Epidermal melanocyte (primary cell): ENCODE data around the gene ATF6.
"Not testable (repeated sequence)": the region's sequence is repeated elsewhere in the genome, so short reads cannot be mapped to it uniquely, and the experiment has no call there.

Source experiments
- DNase-seq: peaks from one replicate; pipeline ENCODE4 v3.0.0; 2011; ENCODE audit warnings: low spot score; ENCODE audit not compliant: insufficient read length

ATF6 gene

DNA sequence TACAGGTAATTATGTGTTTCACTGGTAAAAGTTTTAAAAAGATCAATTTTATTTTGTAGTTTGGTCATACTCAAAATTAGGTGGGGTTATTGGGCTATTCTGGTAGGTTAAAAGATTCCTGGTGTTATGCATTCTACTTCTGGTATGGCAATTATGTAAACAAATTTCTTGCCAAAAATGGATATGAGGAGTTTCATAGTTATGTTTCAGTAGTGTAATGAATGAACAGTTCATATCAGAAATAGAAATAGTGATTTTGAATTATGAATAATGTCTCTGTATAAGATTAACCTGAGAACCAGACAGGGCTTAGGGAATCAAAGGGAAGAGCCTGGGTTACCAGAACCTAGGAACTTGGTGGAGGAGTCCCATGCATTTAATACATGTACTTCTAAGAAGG is 15.9 kb downstream of the ATF6 start:
- DNase-seq = no peak

DNA sequence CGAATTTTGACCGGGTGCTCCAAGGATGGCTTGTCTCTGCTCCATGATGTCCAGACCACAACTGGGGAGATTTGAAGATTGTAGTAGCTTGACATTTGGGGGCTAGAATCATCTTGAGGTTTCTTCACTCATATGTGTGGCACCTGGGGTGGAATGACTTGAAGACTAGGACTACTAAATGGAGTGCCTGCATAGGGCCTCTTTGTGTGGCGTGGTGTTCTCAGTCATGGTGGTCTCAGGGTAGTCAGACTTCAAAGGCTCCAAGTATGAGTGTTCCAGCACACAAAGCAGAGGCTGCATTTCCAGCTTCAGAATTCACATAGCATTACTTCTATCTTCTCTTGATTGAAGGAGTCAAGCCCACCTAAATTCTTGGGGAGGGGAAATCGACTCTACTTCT is 16.8 kb downstream of the ATF6 start:
- DNase-seq = no peak

DNA sequence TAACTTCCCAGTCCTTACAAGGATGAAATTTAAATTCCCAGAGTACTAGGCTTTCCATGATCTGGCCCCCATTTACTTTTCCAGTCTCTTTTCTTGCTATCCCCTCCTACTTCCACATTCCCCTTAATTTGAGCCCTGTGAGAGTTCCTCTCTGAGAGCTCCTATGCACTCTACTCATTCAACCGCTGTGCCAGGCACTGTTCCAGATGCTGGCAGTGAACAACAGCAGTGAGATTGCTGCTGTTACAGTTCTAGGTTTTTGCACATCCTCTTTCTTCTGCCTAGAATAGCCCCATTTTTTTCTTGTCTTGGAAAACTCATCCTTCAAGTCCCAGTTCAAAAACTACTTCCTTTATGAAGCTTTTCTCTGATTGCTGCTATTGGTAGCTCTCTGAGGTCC is 18.8 kb downstream of the ATF6 start:
- DNase-seq = no peak

DNA sequence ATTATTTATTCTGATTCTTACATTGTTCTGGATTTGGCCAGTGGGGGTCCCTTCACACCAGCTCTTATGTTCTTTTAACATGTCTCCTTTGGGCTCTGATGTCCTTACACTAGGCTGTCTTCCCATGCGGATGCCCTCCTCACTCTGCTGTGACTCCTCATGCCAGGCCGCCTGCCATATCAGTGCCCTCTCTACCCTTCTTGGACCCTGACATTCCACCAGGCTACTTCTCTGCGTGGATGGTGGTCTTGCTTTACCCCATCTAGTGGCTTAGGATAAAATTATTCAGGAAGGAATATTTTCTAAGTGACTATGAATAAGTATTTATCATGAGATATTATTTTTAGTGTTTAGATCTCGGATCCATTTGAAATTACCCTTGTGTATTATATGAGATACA is 21.2 kb downstream of the ATF6 start:
- no peak for DNase-seq

DNA sequence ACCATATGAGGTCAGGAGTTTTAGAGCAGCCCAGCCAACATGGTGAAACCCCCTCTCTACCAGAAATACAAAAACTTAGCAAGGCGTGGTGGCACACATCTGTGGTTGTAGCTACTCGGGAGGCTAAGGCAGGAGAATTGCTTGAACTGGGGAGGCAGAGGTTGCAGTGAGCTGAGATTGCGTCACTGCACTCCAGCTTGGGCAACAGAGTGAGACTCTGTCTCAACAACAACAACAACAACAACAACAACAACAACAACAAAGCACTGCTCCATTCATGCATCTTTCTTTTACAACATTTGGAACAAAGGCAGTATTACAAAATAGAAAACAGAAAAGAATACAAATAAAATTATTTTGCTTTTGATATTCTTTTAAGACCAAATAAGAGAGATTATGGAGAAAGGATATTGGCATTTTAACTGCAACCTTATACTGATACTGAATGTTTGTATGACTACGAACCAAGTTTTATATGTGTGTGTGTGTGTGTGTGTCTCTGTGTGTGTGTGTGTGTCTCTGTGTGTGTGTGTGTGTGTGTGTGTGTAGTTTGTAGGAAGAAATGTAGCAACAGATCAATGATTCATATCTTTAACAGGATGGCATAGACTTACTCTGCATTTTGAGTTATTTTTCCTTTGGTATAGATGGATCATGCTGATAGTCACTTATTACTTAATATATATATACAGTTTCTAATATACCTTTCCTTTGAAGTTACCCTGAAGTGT is 24.6 kb downstream of the ATF6 start:
- DNase-seq = no peak

DNA sequence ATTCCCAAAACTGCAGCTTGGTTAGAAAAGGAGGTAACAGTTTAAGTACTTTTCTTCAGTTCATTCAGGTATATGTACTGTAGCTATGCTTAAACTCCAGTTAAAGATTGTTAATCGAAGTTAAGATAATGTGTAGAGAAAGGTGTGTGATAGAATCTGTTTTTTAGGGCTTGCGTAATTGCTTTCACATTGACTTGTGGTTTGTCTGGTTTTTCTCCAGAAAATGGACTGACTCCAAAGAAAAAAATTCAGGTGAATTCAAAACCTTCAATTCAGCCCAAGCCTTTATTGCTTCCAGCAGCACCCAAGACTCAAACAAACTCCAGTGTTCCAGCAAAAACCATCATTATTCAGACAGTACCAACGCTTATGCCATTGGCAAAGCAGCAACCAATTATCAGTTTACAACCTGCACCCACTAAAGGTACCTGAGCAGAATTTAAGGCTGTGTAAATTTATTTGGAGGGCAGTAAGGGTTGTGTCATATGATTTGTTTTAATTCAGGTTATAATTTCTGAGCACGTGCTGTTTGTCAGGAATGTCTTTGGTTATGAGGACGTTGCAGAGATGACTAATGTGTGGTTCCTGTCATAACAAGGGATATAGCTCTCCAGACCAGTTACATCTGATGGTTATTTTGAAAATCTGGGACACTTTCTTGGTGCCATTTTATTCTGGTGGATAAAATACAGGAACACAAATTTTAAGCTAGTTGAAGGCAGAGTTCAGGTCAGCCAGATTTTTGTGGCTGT is 26.0 kb downstream of the ATF6 start:
- no peak for DNase-seq

DNA sequence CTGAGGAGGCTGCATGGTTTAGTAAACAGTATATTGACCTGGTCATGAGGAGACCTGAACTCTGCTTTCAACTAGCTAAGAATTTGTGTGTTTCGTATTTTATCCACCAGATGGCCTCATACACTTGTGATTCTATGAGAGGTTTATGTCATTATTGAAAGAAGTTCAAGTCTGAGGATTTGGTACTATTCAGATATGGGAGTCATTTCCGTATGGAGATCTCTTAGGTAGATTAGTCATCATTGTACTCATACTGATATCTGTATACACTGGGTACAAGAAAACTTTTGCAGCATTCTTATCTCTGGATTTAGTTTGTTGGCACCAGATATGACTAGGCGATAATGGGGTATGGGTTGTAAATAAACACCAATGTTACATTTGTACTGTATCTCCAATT is 26.6 kb downstream of the ATF6 start:
- peak; percentile 42 for DNase-seq

DNA sequence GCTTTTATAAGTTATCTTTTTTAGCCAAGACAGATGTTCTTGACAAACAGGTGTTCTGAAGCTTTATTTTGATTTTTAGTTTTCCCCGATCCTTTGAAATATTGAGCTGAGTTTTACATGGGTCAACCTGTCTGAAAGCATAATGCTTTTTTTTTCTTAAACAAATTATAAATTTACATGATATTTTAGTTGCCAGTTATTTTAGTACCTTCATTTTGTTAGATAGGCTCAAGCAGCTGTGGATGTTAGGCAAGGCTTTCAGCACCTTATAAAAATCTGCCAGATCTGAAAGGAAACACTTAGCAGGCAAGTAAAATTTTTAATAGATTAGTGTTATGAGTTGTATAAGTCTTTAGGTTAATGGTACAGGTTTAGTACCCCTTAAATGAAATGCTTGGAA is 33.7 kb downstream of the ATF6 start:
- no peak for DNase-seq

DNA sequence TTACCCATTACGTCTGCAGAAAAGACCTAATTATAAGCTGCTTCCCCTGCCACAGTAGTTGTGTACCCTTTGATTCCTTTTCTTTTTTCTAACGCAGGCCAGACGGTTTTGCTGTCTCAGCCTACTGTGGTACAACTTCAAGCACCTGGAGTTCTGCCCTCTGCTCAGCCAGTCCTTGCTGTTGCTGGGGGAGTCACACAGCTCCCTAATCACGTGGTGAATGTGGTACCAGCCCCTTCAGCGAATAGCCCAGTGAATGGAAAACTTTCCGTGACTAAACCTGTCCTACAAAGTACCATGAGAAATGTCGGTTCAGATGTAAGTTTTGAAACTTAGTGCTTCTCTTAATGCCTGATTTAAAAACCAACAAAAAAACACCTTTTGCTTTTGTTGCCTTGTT is 35.8 kb downstream of the ATF6 start:
- no peak for DNase-seq

DNA sequence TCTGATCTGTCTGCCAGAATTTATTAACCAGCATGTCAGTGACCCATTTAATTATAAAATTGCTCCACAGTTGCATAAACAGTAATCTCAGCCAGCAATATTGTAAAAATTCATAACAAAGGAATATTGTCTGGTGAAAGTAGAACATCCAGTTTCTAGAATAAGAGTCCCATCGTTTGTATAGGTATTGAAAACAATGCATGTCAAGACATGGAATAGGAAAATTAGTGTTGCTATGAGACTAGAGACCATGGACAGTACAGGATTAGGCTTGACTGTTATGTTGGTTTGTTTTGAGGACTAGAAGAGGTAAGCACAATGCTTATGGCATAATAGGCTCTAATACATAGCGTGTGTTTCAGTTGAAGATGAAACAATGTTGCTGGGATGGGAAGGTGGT is 37.1 kb downstream of the ATF6 start:
- no peak for DNase-seq

DNA sequence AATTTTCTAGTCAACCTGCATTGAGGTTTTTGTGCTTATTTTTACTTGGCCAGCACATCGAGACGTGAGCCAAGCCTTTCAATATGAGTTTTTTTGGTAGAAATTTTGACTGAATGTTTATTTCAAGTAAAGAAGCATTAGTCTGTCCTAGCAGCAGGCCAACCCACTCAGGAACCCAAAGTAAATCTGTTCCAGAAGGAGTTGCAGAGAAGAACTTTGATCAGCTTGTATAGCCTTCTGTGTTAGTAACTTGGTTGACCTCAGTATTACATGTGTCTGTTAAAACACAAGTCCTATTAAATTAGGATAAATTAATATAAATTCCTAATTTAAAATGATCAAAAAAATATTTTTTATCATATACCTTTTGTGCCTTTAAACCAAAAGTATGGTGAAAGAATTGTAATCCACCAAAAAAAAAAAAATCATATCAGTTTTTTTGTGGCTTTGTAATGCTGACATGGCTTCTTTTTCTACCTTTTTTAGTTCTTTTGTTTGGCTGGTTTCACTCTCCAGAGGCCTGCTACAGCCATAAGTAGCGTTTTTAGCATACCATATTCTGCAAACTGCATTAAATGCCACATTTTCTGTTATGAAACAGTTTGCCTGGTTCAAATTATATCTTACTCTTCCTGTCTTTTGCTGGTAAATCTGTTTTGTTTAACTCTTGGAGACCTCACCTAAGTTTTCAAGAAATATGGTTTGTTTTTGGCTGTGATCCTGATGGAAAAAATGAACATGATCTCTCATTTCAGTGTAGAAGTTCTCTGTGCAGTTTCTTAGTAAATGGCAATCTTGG is 39.5 kb downstream of the ATF6 start:
- DNase-seq = no peak

DNA sequence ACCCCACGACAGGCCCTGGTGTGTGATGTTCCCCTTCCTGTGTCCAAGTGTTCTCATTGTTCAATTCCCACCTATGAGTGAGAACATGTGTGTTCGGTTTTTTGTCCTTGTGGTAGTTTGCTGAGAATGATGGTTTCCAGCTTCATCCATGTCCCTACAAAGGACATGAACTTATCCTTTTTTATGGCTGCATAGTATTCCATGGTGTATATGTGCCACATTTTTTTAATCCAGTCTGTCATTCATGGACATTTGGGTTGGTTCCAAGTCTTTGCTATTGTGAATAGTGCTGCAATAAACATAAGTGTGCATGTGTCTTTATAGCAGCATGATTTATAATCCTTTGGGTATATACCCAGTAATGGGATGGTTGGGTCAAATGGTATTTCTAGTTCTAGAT is 43.1 kb downstream of the ATF6 start:
- DNase-seq = not testable (repeated sequence)

DNA sequence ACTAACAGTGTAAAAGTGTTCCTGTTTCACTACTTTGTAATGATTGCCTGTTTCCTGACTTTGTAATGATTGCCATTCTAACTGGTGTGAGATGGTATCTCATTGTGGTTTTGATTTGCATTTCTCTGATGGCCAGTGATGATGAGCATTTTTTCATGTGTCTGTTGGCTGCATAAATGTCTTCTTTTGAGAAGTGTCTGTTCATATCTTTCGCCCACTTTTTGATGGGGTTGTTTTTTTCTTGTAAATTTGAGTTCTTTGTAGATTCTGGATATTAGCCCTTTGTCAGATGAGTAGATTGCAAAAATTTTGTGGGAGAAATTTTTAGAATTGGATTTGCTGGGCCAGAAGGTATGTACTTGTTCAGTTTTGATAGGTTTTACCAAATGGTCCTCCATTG is 43.5 kb downstream of the ATF6 start:
- DNase-seq = not testable (repeated sequence)

DNA sequence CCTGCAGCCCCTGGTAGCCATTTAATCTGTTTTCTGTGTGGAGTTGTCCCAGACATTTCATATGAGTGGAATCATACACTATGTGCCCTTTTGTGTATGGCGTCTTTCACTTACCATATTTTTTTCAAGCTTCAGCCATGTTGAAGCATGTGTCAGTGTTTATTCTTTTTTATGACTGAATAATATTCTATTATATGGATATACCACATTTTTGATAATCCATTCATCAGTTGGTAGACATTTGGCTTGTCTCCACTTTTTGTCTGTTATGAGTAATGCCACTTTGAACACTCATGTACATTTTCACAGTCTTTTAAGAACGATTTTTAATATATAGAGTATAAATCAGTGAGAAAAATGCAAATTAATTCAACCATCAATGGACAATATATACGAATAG is 44.7 kb downstream of the ATF6 start:
- DNase-seq = no peak

DNA sequence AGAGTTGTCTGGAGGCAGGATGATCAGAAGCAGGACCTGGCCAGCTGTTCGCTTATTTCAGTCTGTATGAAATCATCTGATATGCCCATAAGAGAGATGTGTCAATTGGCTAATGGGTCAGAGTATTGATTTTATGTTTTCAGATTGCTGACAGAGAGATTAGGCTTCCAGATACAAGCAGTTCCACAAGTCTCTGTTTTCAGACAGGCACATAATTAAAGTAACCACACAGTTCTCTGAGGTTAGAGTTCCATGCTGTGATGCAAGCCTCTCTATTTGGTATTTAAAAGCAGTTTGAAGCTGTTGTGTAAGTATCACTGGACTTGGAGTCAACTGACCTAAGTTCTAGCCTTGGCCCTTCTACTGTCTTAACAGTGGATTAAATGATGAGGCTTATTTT is 50.1 kb downstream of the ATF6 start:
- no peak for DNase-seq

DNA sequence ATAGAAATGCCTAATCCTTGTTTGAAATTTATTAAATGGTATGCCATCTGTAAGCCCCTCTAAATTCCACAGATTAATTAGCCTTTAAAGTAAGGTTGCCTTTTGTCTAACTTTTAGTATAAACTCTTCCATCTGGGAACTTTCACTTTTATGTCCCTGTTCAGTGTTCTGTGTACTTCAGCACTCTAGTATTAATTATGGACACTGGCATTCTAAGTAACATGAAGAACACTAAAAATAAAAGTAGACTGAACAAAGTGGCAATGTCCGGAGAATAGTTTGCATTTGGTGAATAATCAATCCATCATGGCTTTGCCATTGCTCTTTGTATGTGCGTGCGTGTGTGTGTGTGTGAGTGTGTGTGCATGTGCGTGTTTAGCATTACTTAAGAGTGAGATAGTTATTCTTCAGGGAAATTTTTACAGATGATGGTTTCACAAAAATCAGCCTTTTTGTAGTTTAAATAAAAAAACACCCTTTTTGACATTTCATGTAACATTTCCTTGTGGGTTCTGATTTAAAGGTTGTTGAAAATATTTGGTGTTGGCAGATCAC is 51.1 kb downstream of the ATF6 start:
- no peak for DNase-seq

DNA sequence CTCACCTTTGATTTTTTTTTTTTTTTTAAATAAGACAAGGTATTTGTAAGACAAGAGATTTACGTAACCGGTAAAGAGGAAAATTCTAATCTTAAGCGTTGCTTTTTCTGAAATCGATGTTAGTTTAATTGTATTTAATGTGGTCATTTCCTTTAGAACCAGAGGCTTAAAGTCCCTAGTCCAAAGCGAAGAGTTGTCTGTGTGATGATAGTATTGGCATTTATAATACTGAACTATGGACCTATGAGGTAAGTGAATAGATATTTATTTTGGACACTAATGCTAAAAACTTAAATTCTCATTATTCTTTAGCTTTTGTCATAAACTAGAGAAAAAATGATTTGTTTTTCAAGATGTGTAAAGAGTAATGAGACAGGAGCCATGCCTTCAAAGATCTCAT is 54.8 kb downstream of the ATF6 start:
- no peak for DNase-seq

DNA sequence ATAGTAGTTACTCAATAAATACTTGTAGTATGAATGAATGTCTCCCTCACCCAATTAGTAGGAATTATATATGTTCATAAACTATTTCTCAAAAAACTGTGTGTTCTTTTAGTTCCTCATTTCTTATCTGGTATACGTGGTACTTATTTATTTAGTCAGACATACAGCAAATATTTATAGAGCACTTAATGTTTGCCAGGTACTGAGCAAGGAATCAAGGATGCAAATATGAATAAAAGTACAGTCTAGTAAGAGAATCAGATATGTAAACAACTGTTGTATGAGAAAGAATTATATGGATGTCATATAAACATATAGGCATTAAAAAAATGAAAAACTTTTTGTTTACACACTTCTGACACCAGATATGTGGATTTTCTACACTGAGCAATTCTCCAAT is 58.5 kb downstream of the ATF6 start:
- no peak for DNase-seq

DNA sequence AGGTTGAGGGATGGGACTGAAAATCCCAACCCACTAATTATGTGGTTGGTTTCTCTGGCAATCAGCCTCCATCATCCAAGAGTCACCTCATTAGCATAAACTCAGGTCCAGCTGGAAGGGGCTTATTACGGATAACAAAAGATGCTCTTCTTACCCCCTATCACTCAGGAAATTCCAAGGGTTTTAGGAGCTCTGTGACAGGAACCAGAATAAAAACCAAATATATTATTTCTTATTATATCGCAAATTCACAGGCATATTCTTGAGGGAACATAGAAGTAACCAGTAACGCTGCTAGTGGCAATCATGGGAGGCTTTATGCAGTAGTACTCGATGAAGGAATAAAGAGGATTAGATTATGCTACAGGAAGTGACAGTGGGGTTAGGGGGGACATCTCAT is 59.7 kb downstream of the ATF6 start:
- DNase-seq = no peak

DNA sequence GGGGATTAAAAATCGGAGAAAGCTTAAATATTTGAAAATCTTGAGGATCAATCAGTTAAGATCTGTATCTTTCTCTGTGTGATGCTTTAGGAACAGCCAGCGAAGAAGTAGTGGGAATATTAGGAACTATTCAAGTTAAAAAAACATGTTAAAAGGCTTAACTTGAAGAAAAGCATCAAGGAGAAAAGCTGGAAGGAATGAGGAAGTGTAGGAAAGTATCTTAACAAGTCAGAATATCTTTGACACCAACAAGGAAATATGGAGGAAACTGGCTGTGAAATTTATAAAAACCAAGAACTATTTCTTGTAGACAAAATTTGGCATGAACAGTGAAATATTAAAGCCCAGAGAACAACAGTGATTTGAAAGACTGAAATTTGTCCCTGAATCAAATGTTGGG is 60.4 kb downstream of the ATF6 start:
- DNase-seq = no peak

DNA sequence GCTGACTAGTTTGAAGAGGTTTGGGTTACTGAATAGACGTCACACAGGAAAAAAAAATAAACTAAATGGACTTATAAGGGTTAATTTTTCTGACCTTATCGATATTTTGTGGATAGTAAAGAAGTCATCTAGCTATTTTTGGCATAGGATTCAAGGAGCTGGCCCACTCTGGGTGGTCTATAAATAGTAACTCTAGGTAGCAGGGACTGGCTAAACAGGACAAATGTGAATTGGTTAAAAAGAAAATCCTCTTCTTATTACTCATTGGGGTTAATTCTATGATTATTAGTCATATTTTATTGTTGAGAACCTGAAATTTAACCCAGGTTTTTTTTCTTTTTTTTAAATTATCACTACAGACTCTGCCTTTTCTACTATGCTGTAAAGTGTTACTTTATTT is 61.7 kb downstream of the ATF6 start:
- no peak for DNase-seq

DNA sequence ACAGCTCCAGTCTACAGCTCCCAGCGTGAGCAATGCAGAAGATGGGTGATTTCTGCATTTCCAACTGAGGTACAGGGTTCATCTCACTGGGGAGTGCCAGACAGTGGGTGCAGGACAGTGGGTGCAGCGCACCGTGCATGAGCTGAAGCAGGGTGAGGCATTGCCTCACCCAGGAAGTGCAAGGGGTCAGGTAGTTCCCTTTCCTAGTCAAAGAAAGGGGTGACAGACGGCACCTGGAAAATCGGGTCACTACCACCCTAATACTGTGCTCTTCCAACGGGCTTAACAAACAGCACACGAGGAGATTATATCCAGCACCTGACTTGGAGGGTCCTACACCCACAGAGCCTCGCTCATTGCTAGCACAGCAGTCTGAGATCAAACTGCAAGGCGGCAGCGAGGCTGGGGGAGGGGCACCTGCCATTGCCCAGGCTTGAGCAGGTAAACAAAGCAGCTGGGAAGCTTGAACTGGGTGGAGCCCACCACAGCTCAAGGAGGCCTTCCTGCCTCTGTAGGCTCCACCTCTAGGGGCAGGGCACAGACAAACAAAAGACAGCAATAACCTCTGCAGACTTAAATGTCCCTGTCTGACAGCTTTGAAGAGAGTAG is 66.3 kb downstream of the ATF6 start:
- DNase-seq = not testable (repeated sequence)
